ENCODE data around the gene PCSK9.

The PCSK9 gene

DNA sequence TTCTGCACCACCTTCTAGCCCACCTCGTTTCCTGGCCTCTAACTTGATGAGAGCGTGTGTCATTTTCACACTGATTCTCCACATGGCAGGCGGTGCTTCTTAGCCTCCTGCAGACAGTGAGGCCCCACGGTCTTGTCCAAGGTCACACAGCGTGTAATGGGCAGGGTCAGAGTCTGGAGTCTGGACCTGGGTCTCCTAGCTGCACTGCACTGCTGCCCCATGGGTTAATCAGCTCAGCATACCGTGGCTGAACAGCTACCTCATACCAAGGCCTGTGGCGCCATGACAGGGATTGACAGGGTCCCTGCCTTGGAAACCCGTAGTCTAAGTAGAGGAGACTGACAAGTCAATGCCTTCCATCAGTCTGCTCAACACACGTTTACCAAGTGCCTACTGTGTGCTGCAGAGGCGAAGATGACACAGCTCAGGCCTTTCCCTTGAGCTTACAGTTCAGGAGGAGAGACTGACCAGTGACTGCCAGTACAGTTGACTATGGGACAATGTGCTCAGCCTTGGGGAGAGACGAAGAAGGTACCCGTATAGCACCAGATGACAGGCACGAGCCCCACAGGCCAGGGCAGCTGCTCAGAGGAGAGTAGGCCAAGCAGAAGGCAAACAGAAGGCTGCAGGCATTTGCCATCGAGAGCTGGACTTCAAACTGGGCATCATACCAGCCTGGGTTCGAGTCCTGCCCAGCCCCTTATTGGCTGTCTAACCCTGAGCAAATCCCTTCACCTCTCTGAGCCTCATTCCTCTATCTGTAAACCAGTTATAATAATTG lies 5.5 kb downstream of the PCSK9 start:
- no peak for DNase-seq

DNA sequence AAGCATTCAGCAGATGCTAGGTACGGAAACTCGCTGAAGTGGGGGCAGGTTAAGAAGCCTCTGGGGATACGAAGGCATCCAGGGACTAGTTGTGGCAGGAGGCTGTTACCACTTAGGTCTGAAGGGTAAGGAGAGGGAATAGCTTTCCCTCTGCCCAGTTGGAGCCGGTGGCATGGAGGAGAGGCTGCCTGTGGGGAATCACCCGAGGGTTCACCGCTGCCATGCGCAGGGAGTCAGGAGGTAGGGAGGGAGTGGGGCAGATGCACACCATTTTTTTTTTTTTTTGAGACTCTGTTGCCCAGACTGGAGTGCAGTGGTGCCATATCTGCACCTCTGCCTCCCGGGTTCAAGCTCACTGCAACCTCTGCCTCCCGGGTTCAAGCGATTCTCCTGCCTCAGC lies 6.1 kb downstream of the PCSK9 start:
- no peak for DNase-seq

DNA sequence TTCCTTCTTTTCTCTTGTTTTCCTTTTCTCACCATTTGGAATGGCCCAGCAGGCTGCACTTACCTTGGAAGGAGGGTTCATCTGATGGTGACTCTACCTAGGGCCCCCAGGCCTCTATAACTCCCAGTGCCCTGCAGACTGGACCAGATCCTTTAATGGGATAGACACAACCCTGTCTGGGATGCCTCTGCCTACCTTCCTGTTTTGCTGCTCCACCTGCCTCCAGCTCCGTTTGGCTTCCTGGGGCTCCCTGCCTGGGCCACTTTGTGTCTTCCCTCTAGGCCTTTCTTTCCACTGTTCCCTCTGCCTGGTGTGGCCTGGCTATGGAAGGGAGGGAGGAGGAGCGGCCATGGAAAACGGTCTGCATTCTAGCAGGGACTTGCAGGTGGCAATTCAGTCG lies 7.5 kb downstream of the PCSK9 start:
- DNase-seq, result no peak

DNA sequence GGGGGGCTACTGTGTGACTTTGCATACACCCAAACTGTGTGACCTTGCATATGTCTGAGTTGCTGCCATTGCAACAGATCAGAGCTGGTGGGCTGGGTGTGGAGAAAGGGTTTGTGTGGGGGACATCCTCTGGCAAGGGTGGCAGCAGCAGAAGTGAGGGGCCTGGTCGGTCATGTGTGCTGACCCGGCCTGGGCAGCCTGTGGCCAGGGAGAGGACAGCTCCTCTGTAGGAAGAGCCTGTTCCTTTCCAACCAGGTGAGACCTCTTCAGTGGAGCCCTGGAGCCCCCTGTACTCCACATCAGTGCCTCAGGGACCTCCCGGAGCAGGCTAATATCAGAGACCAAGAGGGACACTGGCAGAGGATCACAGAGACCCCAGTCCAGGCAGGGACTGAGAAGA lies 8.3 kb downstream of the PCSK9 start:
- no peak for DNase-seq

DNA sequence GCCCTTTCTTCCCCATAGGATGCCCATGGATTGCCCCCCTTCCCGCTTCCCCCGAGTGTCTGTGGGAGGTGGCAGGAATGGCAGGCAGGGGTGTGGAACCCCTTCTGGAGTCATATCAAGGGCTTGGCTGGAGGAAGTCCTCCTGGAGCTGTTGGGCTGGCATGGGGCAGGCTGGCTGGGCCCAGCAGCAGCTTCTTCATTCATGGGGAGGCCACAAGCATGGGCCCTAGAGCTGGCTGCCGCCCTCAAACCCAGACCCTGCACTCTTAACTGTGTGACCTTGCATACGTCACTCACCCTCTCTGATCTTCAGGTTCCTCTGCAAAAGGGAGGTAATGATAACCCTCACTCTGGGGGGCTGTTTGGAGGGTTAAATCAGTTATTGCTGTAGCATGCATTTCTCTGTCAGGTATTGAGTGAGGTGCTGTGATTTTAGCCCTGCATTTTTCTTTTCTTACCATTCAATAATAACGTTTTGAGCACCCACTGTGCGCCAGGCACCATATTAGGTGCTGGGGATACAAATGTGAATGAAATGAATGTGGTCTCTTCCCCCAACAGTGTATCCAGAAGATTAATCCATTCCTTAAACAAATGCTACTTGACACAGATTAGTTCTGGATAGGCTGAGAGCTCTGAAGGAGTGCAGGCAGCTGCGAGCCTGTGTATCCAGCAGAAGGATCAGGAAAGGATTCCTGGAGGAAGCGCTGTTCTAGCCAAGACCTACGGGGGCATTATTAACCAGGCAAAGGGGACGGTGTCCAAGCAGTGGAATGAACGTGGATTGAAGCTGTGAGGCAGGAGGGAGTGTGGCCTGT lies 9.3 kb downstream of the PCSK9 start:
- no peak for DNase-seq

DNA sequence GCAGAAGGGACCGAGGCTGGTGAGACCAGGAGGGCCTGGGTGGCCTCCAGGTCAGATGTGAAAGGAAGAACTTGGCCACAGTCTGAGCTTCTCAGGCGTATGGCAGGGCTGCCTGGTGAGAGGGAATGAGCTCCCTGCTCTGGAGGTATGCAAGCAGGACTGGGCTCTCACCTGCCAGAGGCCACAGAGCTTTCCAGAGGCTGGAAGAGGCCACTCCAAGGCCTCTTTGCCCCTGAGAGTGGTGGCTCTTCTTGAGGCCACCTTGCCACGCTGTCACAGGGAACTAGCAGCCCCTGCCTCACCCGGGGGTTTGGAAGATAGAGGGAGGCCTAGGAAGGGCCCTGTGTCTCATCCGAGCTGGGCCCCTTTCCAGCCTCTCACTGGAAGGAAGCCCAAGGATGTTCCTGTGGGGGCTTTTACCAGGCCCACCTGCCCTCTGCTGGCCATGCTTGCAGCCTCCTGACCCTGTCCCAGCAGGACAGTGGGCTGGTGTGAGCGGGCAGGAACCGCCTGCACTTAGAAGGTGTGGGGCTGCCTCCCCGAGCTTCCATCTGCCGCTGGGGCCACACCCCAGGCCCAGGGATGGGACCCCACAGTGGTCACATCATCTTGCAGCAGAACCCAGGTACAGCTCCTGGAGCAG lies 10.0 kb downstream of the PCSK9 start:
- DNase-seq, result no peak

DNA sequence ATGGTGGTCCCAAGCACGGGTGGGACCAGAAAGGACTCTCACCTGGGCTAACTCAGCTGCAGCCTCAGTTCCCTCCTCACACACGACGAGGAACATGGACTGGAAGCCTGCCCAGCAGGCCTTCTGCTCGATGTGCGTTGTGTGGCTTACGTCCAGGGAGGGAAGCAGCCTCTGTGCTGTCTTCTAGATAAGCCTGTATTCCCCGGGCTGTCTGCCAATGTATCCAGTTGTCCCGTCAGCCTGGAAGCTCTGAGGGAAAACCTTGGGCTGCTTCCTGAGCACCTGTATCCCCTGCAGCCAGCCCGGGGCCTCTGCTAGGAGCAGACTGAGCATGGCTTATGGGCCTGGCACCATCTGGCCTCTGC lies 10.5 kb downstream of the PCSK9 start:
- no peak for DNase-seq

DNA sequence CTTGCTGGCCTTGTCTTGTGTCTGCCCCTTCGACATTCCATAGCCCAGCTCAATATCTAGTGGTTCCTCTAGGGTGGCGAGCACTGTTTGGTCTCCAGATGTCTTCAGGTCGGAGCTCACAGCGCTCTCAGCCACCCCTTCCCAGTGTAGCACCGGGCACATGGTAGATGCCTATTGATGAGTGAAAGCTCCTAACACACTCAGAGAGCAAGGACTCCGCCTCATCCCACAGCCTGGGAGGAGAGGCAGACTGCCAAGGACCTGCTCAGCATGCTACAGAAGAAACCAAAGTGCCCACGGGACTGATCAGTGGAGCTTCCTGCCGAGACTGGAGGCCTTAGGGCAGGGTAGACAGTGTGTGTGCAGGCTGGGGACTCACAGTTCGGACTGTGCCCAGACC lies 10.9 kb downstream of the PCSK9 start:
- DNase-seq, result no peak

DNA sequence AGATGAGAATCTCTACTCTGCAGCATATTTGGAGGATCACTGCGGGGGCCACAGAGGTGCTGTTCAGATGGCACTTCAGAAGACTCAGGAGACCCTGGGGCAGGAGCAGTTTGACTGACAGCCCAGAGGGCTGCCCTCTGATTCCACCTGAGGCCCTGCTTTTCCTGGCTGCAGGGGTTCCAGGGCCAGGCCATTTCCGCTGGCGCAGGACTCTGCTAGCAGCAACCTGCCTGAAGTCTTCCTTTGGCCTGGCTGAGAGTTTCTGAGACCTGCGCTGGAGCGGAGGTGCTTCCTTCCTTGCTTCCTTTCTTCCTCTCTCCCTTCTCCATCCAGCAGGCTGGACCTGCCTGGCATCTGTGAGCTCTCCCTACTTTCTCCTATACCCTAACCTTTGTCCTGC lies 11.8 kb downstream of the PCSK9 start:
- DNase-seq, result no peak

DNA sequence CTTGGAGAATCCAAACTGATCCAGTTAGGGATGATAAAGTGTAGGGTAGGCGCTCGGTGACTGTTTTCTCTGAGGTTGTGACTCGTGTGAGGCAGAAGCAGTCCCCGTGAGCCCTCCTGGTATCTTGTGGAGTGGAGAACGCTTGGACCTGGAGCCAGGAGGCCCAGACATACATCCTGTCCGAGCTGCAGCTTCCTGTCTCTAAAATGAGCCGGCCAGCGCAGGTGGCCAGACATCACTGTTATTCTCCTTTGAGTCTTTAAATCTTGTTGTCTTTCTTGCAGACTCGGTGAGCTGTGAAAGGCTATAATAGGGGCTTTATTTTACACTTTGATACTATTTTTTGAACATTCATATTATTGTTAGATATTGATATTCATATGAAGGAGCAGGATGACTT lies 12.3 kb downstream of the PCSK9 start:
- DNase-seq, result no peak

DNA sequence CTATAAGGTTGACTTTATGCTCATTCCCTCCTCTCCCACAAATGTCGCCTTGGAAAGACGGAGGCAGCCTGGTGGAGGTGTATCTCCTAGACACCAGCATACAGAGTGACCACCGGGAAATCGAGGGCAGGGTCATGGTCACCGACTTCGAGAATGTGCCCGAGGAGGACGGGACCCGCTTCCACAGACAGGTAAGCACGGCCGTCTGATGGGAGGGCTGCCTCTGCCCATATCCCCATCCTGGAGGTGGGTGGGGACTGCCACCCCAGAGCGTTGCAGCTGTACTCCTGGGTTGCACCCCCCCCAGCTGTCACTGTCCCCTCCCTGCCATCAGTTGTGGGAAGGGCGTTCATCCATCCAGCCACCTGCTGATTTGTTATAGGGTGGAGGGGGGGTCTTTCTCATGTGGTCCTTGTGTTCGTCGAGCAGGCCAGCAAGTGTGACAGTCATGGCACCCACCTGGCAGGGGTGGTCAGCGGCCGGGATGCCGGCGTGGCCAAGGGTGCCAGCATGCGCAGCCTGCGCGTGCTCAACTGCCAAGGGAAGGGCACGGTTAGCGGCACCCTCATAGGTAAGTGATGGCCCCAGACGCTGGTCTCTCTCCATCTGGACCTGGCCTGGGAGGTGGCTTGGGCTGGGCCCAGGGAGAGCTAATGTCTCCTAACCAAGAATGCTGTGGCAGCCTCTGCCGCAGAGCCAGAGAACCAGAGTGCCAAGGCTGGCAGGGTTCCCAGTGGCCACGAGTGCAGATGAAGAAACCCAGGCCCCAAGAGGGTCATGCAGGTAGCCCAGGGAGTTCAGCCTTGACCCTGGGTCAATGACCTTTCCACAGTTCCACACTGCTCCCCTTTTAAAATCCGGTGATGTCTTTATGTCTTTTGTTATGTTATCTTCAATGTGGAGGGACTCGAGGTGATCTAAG lies 13.1 kb downstream of the PCSK9 start:
- no peak for DNase-seq

DNA sequence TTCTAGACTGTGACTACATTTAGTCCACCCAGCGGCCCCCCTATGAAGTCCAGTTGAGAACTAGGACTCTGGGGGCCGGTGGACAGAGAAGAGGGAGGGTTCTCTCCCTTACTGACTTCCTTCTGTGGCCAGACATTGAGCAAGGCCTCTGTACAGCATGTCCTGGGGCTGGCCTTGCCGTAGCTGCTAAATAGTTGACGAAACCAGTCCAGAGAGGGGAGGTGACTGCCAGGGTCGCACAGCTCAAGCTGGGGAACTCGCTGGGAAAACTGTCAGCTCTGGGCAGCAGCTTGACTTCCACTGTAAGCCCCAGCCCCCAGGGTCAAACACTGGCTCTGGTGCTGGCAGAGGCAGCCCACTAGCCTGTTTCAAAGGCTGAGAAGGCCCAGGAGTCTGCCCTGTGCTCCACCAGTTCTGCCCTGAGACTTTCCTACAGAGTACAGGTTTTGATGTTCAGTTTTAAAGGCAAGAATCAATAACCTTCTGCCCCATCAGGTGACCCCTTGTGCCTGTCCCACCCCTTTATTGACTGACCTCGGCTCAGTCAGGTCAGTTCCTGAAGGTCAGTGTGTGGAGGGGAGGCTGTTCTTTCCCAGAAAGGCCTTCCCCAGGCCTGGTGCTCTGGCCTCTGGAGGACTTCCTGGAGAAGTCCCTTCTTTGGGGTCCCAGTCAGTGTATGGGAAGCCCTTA lies 14.1 kb downstream of the PCSK9 start:
- no peak for DNase-seq

DNA sequence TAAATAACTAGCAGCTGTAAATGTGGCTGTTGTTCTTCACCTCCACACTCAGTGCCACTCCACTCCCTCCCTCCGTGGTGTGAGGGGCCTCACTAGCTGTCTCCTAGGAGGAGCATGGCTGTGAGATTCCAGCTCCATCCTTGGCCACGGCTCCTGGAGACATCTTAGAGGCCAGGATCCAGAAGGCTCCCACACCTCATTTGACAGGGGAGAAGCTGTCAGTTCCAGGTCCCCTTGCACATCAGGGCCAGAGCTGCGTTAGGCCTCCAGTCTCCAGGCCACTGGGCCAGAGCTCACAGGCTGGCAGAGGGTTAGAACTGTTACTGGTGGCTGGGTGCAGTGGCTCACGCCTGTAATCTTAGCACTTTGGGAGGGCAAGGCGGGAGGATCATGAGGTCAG lies 15.0 kb downstream of the PCSK9 start:
- no peak for DNase-seq

DNA sequence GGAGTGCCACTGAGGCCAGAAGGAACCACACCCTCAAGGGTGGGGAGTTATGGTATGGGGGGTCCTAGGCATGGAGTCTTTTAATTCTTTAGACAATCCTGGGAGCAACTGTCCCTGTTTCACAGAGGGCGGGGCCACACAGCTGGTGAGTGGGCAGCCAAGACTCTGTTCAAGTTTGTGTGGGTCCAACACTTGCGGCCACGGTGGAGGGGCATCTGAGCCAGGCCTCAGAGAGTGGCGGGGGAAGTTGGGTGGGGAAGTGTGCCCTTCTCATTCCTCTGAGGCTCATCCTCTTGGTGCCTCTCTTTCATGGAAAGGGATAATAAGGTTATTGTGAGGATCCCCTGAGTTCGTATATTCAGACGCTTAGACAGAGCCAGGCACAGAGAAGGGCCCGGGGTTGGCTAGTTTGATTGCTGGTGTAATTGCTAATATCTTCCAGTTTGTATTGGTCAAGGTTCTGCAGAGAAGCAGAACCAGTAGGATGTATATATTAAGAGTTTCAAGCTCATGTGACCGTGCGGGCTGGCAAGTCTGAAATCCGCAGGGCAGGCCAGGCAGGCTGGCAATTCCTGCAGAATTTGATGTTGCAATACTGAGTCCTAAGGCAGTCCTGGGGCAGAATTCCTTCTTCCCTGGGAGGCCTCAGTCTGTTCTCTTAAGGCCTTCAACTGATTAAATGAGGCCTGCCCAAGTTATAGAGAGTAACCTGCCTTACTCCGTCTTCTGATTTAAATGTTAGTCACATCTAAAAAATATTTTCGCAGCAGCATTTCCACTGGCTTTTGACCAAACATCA lies 15.9 kb downstream of the PCSK9 start:
- DNase-seq, result no peak

DNA sequence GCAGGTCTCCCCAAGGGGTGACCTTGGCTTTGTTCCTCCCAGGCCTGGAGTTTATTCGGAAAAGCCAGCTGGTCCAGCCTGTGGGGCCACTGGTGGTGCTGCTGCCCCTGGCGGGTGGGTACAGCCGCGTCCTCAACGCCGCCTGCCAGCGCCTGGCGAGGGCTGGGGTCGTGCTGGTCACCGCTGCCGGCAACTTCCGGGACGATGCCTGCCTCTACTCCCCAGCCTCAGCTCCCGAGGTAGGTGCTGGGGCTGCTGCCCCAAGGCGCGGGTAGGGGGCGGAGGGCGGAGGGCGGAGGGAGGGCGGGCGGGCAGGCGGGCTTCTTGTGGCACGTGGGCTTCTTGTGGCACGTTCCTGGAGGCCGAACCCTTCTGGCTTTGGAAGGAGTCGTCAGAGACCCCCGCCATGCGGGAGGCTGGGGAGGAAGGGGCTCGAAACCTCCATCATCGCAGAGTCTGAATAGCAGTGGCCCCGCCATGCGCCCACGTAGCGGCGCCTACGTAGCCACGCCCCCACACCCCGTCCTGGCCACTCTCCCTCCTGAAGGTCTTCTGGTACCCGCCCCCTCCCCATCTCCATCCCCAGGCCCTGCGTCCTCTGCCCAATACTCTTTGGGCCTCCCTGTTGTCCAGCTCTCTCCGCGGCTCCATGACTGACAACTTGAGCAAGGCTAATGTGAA lies 16.7 kb downstream of the PCSK9 start:
- DNase-seq, result no peak

DNA sequence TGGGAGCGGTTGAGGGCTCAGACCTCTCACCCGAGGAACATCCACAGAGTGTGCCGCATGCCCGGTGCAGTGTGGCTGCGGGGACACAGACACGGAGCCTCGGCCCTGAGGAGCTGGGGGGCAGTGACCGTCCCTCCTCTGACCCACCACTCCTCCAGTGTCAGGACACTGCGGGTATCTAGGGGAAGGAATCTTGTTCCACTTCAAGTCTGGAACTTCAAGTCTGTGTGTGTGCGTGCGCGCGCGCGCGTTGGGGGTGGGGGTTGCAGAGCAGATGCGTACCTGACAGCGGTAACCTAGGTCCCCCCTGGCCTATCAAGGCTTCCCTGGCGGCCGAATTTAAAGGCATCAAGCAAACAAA lies 17.3 kb downstream of the PCSK9 start:
- no peak for DNase-seq

DNA sequence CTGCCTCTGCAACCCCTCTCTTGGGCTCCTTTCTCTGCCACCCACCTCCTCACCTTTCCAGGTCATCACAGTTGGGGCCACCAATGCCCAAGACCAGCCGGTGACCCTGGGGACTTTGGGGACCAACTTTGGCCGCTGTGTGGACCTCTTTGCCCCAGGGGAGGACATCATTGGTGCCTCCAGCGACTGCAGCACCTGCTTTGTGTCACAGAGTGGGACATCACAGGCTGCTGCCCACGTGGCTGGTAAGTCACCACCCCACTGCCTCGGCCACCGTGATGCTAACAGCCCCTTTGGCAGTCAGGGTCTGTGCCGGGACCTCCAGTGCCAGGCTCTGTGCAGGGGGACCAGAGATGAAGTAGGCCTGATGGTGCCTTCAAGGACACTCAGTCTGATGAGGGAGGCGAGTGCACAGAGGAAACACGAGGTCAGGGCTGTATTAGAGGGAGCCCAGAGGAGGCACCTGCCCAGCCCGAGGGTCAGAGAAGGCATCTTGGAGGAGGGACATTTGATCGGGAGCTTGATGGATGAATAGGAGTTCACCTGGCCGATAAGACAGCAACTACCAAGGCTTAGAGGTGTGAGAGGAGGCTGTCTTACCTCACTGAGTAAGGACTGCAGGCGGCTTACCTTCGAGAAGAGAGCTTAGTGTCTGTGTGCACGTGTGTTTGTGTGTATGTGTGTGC lies 18.1 kb downstream of the PCSK9 start:
- no peak for DNase-seq

DNA sequence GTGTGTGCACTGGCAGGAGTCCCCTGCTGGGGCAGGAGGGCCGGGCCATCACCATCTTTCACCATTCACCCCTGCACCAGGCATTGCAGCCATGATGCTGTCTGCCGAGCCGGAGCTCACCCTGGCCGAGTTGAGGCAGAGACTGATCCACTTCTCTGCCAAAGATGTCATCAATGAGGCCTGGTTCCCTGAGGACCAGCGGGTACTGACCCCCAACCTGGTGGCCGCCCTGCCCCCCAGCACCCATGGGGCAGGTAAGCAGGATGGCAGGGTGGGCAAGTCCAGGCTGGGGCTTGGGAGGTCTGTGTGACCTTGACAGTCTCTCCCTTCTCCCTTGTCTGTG lies 18.6 kb downstream of the PCSK9 start:
- no peak for DNase-seq

DNA sequence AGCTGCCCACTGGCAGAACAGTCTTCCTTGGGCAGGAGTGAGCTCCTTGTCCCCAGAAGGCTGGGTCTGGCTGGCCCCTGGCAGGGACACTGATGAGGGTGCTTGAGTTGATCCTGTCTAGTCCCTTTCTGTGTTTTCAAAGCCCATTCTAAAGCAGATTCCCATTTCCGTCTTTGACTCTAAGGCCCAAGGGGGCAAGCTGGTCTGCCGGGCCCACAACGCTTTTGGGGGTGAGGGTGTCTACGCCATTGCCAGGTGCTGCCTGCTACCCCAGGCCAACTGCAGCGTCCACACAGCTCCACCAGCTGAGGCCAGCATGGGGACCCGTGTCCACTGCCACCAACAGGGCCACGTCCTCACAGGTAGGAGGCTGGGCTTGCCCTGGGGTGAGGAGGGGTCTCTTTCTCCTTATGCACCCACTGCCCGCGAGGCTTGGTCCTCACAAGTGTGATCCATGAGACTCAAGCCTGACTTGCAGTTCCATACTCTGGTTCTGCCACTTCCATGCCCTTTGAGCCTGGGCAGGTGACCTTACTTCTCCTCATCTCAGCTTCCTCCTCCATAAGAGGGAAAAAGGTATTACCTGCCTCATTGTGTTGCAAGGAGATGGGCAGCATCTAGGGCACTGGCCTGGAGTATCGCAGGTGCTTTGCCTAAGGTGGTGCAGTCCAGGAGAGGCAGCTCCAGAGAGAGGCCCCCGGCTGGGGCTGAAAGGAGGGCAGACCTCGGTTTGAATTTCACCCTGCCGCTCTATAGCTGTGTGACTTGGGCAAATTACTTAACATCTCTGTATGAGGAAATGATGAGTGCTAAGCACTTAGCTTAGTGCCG lies 20.2 kb downstream of the PCSK9 start:
- no peak for DNase-seq

Data from NCI-H1417 (cell line).